ENCODE measurements around the gene PSD2.

DNA sequence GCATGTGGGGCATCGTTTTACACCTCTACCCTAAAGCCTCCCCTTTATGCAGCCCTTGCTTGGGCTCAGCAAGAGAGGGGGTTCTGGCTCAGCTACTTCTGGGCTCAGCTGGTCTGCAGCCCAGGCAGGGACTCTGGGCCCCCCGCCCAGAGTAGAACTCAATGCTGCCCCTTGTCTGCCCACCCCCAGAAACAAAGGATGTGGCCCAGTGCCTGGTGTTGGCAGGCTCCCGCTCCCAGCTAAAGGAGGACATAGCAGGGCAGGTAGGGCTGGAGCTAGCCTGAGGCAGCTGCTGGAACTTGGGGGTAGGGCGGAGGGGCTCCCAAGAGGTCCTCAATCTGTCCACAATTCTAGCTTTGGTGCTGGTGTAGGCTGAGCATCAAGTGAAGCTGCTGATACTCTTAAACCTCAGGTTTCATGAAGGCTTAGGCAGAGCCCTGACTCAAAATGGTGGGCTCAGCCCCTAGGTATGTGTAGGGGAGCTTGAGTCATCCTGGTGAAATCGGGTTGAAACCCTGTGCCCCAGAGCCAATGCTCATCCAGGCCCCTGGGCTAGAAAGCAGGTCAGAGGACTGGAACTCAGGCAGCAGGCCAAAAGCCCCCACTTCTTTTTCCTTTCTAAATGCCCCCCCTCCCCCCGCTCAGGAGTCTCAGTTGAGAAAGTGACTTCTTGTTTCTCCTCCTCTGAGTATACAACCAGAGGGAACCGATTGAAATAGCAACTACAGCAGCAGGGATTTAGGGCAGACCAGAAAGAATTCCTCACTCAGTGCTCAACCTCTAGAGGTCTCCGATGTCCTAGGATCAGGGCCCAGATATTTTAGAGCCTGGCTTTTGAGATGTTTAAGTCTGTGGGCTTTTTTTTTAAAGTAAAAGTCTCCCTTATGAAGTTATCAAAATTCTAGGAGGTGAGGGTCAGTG, 11.4 kb downstream of the PSD2 start:
- TF ChIP-seq TAF1 (IDR thresholded peaks at IDR 0.05; ENCODE audit: low read depth, low read length): no peak
- no peak for TF ChIP-seq POLR2AphosphoS5 (IDR thresholded peaks at IDR 0.05; ENCODE audit: low read depth, low read length)
- no peak for TF ChIP-seq PAX5 (IDR thresholded peaks at IDR 0.05; ENCODE audit: insufficient read depth, low read length, severe bottlenecking)
- TF ChIP-seq POLR2A (IDR thresholded peaks at IDR 0.05; ENCODE audit: low read depth, low read length): no peak
- no peak for TF ChIP-seq SPI1 (IDR thresholded peaks at IDR 0.05; ENCODE audit: low read depth, low read length)
- TF ChIP-seq POU2F2 (IDR thresholded peaks at IDR 0.05; ENCODE audit: low read depth, low read length): no peak
